ENCODE measurements around the gene NME3. TPM values are rescaled to one million over a fixed set of nuclear protein-coding genes. Genes with fewer than 3 reads are reported as not detected.
A peak's percentile ranks its signal among the peaks of the same experiment; 100 is the strongest.

The NME3 gene
- total and polyA plus RNA-seq, 10 of the 15 experiments (the other 5 are each of a cell fraction or from before 2014, with no cell fraction given) = 0.61 to 55.5 (median 26.5) TPM

GRCh38 chr16:1770328-1771187 lies 785 bp downstream of the NME3 start:
- no peak for DNase-seq (ENCODE audit: low read depth, low spot score)
- intact Hi-C loops (cut with micrococcal nuclease; ENCODE audit: unreplicated experiment) (loop anchor here (5.0 kb wide), 1 partner anchor 63 kb away; the partner anchor contains the start of gene MAPK8IP3), in situ Hi-C loops (cut with MboI) (loop anchor here (5.0 kb wide), 1 partner anchor 58 kb away; no protein-coding TSS in a partner anchor)
- H3K9me3 ChIP-seq (replicated peaks; ENCODE audit: control insufficient read depth, insufficient read depth, low read length) = no peaks in the 10 kb centered on the region
- peak overlapping the region; percentile 86 for H3K4me2 ChIP-seq (ENCODE audit: control insufficient read depth, insufficient read depth)
- no peak for FAIRE-seq
- peaks cover 43% of the 10 kb centered on the region for H3K79me2 ChIP-seq (ENCODE audit: control insufficient read depth, insufficient read depth, low read length)
- CTCF ChIA-PET = no interaction called here
- no peaks in the 10 kb centered on the region for H4K20me1 ChIP-seq (ENCODE audit: control insufficient read depth, insufficient read depth)
- peaks cover 15% of the 10 kb centered on the region for H3K4me1 ChIP-seq (ENCODE audit: control insufficient read depth, insufficient read depth, low read length)
- SMC1A ChIA-PET (ENCODE audit: uncharacterized antibody, unreplicated experiment) = interaction anchor here (0.6 to 1.0 kb wide), 2 partner anchors 49 to 274 kb away, joined by 3 read pairs; no protein-coding TSS in a partner anchor
- no peaks in the 10 kb centered on the region for H3K27me3 ChIP-seq (replicated peaks in 1 of 2; ENCODE audit: control insufficient read depth in 2 of 2, insufficient read depth in 2 of 2, low read length in 1 of 2)
- H3K9ac ChIP-seq (ENCODE audit: control insufficient read depth, insufficient read depth, low read length) = peak overlapping the region; percentile 76
- peaks cover 0 to 21% of the 10 kb centered on the region in 2 experiments; a peak in 3 of 4 replicates for H3K36me3 ChIP-seq (ENCODE audit: control insufficient read depth in 2 of 2, insufficient read depth in 2 of 2, low read length in 1 of 2)
- POLR2A ChIA-PET = interaction anchor here (5.8 kb wide), 1 partner anchor 12 kb away, joined by 39 read pairs; the partner anchor contains the start of genes NUBP2 and SPSB3
- H2AFZ ChIP-seq (ENCODE audit: control insufficient read depth, low read depth, low read length) = no peak overlapping the region
- RAD21 ChIA-PET (ENCODE audit: unreplicated experiment) = interaction anchor here (3.1 kb wide), 1 partner anchor 12 kb away, joined by 22 read pairs; the partner anchor contains the start of genes NUBP2 and SPSB3
- ATAC-seq = peak; percentile 38
- H3K4me3 ChIP-seq = peak overlapping the region; percentile 100
- TSS peak; percentile 49 for BruUV-seq (replicated peaks)
- 17% methylated on average over 59 of the region's 81 CpGs for WGBS (ENCODE audit: insufficient coverage, insufficient replicate concordance, low lambda C conversion rate, missing lambda C conversion rate)
- H3K27ac ChIP-seq (ENCODE audit: control insufficient read depth, insufficient read depth) = peak overlapping the region; percentile 69
- TF ChIP-seq CHD2 (IDR thresholded peaks at IDR 0.05; ENCODE audit: borderline replicate concordance, low read depth, low read length) (no peak), E2F4 (IDR thresholded peaks at IDR 0.05; ENCODE audit: low read depth, low read length) (no peak), SIX5 (IDR thresholded peaks at IDR 0.05; ENCODE audit: low read depth, low read length, severe bottlenecking) (no peak), CBX5 (IDR thresholded peaks at IDR 0.05; ENCODE audit: low read depth) (no peak), MTA2 (IDR thresholded peaks at IDR 0.05; ENCODE audit: low read depth) (no peak), MYB (IDR thresholded peaks at IDR 0.05; ENCODE audit: borderline replicate concordance, low read depth, low read length) (no peak), NFXL1 (IDR thresholded peaks at IDR 0.05; ENCODE audit: borderline replicate concordance) (no peak), NFYA (IDR thresholded peaks at IDR 0.05; ENCODE audit: borderline replicate concordance, low read depth, low read length) (no peak), RCOR1 (conservative IDR thresholded peaks at IDR 0.05; ENCODE audit: low read depth, low read length) (no peak), JUND (IDR thresholded peaks at IDR 0.05; ENCODE audit: low read depth, low read length) (no peak), TBL1XR1 (IDR thresholded peaks at IDR 0.05; ENCODE audit: low read depth, low read length) (no peak), IRF4 (IDR thresholded peaks at IDR 0.05; ENCODE audit: low read depth, low read length) (no peak), PBX3 (IDR thresholded peaks at IDR 0.05; ENCODE audit: insufficient replicate concordance, low read depth, low read length) (no peak), HSF1 (IDR thresholded peaks at IDR 0.05; ENCODE audit: low read depth, low read length) (no peak), CREM (IDR thresholded peaks at IDR 0.05; ENCODE audit: low read depth) (no peak), CHD4 (IDR thresholded peaks at IDR 0.05) (no peak), ZNF274 (IDR thresholded peaks at IDR 0.05; ENCODE audit: insufficient read depth, insufficient read length) (no peak), YY1 (IDR thresholded peaks at IDR 0.05; ENCODE audit: low read depth, low read length) (no peak), EED (IDR thresholded peaks at IDR 0.05; ENCODE audit: low read depth) (no peak), TAF1 (IDR thresholded peaks at IDR 0.05; ENCODE audit: borderline replicate concordance, low read depth, low read length) (no peak), MTA3 (IDR thresholded peaks at IDR 0.05; ENCODE audit: borderline replicate concordance, low read length) (peak; percentile 92; the same call in 1 of the 2 replicates), DPF2 (IDR thresholded peaks at IDR 0.05) (no peak)

All from GM12878 (cell line).